GM12878 (cell line): ENCODE measurements around the gene KDM3B. TPM values are rescaled to one million over a fixed set of nuclear protein-coding genes. Genes with fewer than 3 reads are reported as not detected.

ENCODE experiments used
- ATAC-seq: fragments of 200-7000 bp; cut with Tn5 transposase; 3 replicates; pipeline ENCODE4 v1.9.1; 2020; ENCODE audit warnings: mild to moderate bottlenecking, moderate library complexity
- BruUV-seq: library from RNA; stranded (reverse); fragments of 400-500 nt; replicated peaks from 2 replicates; lab custom pipeline; 2021; lab: Mats Ljungman, UMichigan
- CTCF ChIA-PET: fragments of 300-600 bp; sonication (Branson Sonifier 250); formaldehyde crosslinking; extraction: SDS; loops from one replicate; lab custom pipeline; 2021; ENCODE audit warnings: inconsistent platforms; lab: Yijun Ruan, JAX
- POLR2A ChIA-PET: fragments of 350-600 bp; formaldehyde crosslinking; extraction: SDS; loops from one replicate; lab custom pipeline; 2021; ENCODE audit warnings: inconsistent platforms; lab: Charles Lee
- RAD21 ChIA-PET: fragments of 300-600 bp; sonication (Branson Sonifier 250); formaldehyde crosslinking; loops from one replicate; lab custom pipeline; 2023; ENCODE audit warnings: antibody characterized with exemption; ENCODE audit not compliant: unreplicated experiment; lab: Charles Lee
- SMC1A ChIA-PET: fragments of 300-600 bp; sonication (Branson Sonifier 250); formaldehyde crosslinking; loops from one replicate; lab custom pipeline; 2023; ENCODE audit not compliant: unreplicated experiment, uncharacterized antibody; lab: Charles Lee
- DNase-seq: peaks from one replicate; pipeline ENCODE4 v3.0.0-alpha.2; 2011; ENCODE audit warnings: low read depth, low spot score
- FAIRE-seq: peaks from 3 replicates; lab custom pipeline; 2011; peaks lifted over from hg19 to GRCh38; lab: Jason Lieb, UNC
- H2AFZ ChIP-seq: 2 replicates; pipeline ENCODE4 v1.6.0; 2011; ENCODE audit warnings: low read depth, low read length, control low read depth; ENCODE audit not compliant: control insufficient read depth
- H3K27ac ChIP-seq: 2 replicates; pipeline ENCODE4 v1.5.1; 2011; ENCODE audit warnings: control low read depth; ENCODE audit not compliant: control insufficient read depth, insufficient read depth
- H3K27me3 ChIP-seq, 2 experiments: replicated peaks in 1 of 2; 2 replicates each; pipeline versions ENCODE4 v1.6.0 to v1.6.1; 2011; ENCODE audit warnings: low read length in 1 of 2; ENCODE audit not compliant: control insufficient read depth in 2 of 2, insufficient read depth in 2 of 2
- H3K36me3 ChIP-seq, 2 experiments: 2 replicates each; pipeline ENCODE4 v1.5.1; 2011; ENCODE audit warnings: low read length in 1 of 2; ENCODE audit not compliant: control insufficient read depth in 2 of 2, insufficient read depth in 2 of 2
- H3K4me1 ChIP-seq: 2 replicates; pipeline ENCODE4 v1.6.1; 2011; ENCODE audit warnings: mild to moderate bottlenecking, low read length, moderate library complexity, mixed read lengths; ENCODE audit not compliant: control insufficient read depth, insufficient read depth
- H3K4me2 ChIP-seq: 2 replicates; pipeline ENCODE4 v1.6.0; 2011; ENCODE audit warnings: control low read depth; ENCODE audit not compliant: control insufficient read depth, insufficient read depth
- H3K4me3 ChIP-seq: fragments of 200-600 bp; sonication (generic); 2 replicates; pipeline ENCODE4 v1.5.1; 2016
- H3K79me2 ChIP-seq: 2 replicates; pipeline ENCODE4 v1.6.0; 2011; ENCODE audit warnings: low read length; ENCODE audit not compliant: control insufficient read depth, insufficient read depth
- H3K9ac ChIP-seq: 2 replicates; pipeline ENCODE4 v1.8.0; 2011; ENCODE audit warnings: low read length, control low read depth, mixed read lengths; ENCODE audit not compliant: control insufficient read depth, insufficient read depth
- H3K9me3 ChIP-seq: replicated peaks from 3 replicates; pipeline ENCODE4 v1.5.1; 2011; ENCODE audit warnings: mild to moderate bottlenecking, low read length; ENCODE audit not compliant: control insufficient read depth, insufficient read depth
- H4K20me1 ChIP-seq: 2 replicates; pipeline ENCODE4 v1.6.0; 2011; ENCODE audit not compliant: control insufficient read depth, insufficient read depth
- ASH2L ChIP-seq: fragments of 300-600, 200-600 bp; sonication (generic); IDR thresholded peaks from 2 replicates; pipeline ENCODE4 v1.6.1; 2017; ENCODE audit warnings: low read depth, mild to moderate bottlenecking, borderline replicate concordance
- ATF2 ChIP-seq: IDR thresholded peaks from 2 replicates; pipeline ENCODE4 v1.6.1; 2012; ENCODE audit warnings: low read length, inconsistent platforms
- CREB1 ChIP-seq: IDR thresholded peaks from 2 replicates; pipeline ENCODE4 v1.6.1; 2012; ENCODE audit warnings: low read depth, mild to moderate bottlenecking, inconsistent platforms
- CREM ChIP-seq: IDR thresholded peaks from 2 replicates; pipeline ENCODE4 v1.6.1; 2014; ENCODE audit warnings: antibody characterized with exemption, low read depth
- HCFC1 ChIP-seq: fragments of 150-350 bp; IDR thresholded peaks from 2 replicates; pipeline ENCODE4 v1.6.1; 2014; ENCODE audit warnings: low read length
- JUND ChIP-seq: IDR thresholded peaks from 2 replicates; pipeline ENCODE4 v1.6.1; 2012; ENCODE audit warnings: low read depth, mild to moderate bottlenecking, low read length, improper control_type of control experiment, moderate library complexity
- LARP7 ChIP-seq: fragments of 450-650 bp; IDR thresholded peaks from 2 replicates; pipeline ENCODE4 v1.6.1; 2017; ENCODE audit warnings: mild to moderate bottlenecking
- MXI1 ChIP-seq: fragments of 150-350 bp; IDR thresholded peaks from 2 replicates; pipeline ENCODE4 v1.6.1; 2011; ENCODE audit warnings: low read depth, mild to moderate bottlenecking, inconsistent platforms, low read length, improper control_type of control experiment
- NR2C1 ChIP-seq: fragments of 450-650 bp; IDR thresholded peaks from 2 replicates; pipeline ENCODE4 v1.6.1; 2017; ENCODE audit warnings: antibody characterized with exemption, mild to moderate bottlenecking, moderate library complexity
- SMAD5 ChIP-seq: IDR thresholded peaks from 2 replicates; pipeline ENCODE4 v1.6.1; 2016; ENCODE audit warnings: antibody characterized with exemption, low read depth
- SMARCA5 ChIP-seq: fragments of 450-650 bp; IDR thresholded peaks from 2 replicates; pipeline ENCODE4 v1.6.1; 2017; ENCODE audit warnings: mild to moderate bottlenecking
- USF2 ChIP-seq: IDR thresholded peaks from 2 replicates; pipeline ENCODE4 v1.6.1; 2011; ENCODE audit warnings: low read depth, low read length, improper control_type of control experiment, borderline replicate concordance
- ZNF217 ChIP-seq: fragments of 450-650 bp; IDR thresholded peaks from 2 replicates; pipeline ENCODE4 v1.6.1; 2017; ENCODE audit warnings: antibody characterized with exemption, mild to moderate bottlenecking
- WGBS: methylation state at CpG from one replicate; pipeline ENCODE4 v1.1.6; 2016; ENCODE audit warnings: low lambda C conversion rate; ENCODE audit not compliant: insufficient replicate concordance, insufficient coverage; ENCODE audit errors: missing lambda C conversion rate; 5-methylcytosine and 5-hydroxymethylcytosine counted together
- in situ Hi-C: fragments of 300-500 bp; cut with MboI; formaldehyde crosslinking; loops from 9 replicates; pipeline ENCODE4 v1.14.3; 2018; ENCODE audit warnings: mixed read lengths
- intact Hi-C: fragments of 100-400 bp; cut with micrococcal nuclease; formaldehyde crosslinking; loops from one replicate; pipeline ENCODE4 v1.14.2; 2022; ENCODE audit not compliant: unreplicated experiment
- polyA plus RNA-seq, 11 experiments: library from polyadenylated mRNA; depleted of rRNA in 4 of 11; unstranded in 6 of 11; stranded (reverse) in 5 of 11; fragments of >200 nt; fragmentation: Nextera tagmentation in 4 of 11; fragmentation: Illumina TruSeq in 1 of 11; extraction: Ambion mirVana in 4 of 11; extraction: Trizol in 1 of 11; gene quantifications; 1 replicate in 1 of 11; 2 replicates in 10 of 11; pipeline versions ENCODE4 v1.2.1 to v1.2.3, GENCODE V29; 2011 to 2016; ENCODE audit warnings: inconsistent platforms in 2 of 11, missing spikeins in 2 of 11, low read depth in 1 of 11
- total RNA-seq, 4 experiments: library from RNA; depleted of rRNA in 3 of 4; stranded (reverse); fragments of >200 nt in 3 of 4; fragmentation: Illumina TruSeq in 1 of 4; extraction: Trizol in 1 of 4; gene quantifications; 2 replicates each; pipeline versions ENCODE4 v1.2.1 to v1.2.3, GENCODE V29; 2013 to 2021
- TF ChIP-seq, protein P1 (sequence below): IDR thresholded peaks from 2 replicates; pipeline ENCODE4 v1.6.1; 2012; ENCODE audit warnings: low read depth, low read length, improper control_type of control experiment

The KDM3B gene
- total and polyA plus RNA-seq, 10 of the 15 experiments (the other 5 are each of a cell fraction or from before 2014, with no cell fraction given), result 8.5 to 45.7 (median 29.0) TPM

GRCh38 chr5:138385660-138386059 is 33.2 kb downstream of the KDM3B start:
- POLR2A ChIA-PET, result no interaction called here
- SMC1A ChIA-PET, result interaction anchor here (0.6 kb wide), 1 partner anchor 537 kb away, joined by 3 read pairs; no protein-coding TSS in a partner anchor
- no peak for DNase-seq
- CTCF ChIA-PET, result interaction anchor here (1.2 kb wide), 1 partner anchor 33 kb away, joined by 4 read pairs; the partner anchor contains the start of gene KDM3B
- Histone ChIP-seq H3K36me3 (peaks cover 6 to 26% of the 10 kb centered on the region in 2 experiments), H3K79me2 (no peaks in the 10 kb centered on the region), H3K4me1 (no peaks in the 10 kb centered on the region)
- TF ChIP-seq ZNF217 (no peak), SMAD5 (no peak), NR2C1 (no peak), SMARCA5 (no peak), CREM (no peak), ASH2L (no peak), USF2 (no peak), CREB1 (no peak), MXI1 (no peak), JUND (no peak), HCFC1 (no peak), ATF2 (no peak), LARP7 (no peak)
- TF ChIP-seq, protein P1, sequence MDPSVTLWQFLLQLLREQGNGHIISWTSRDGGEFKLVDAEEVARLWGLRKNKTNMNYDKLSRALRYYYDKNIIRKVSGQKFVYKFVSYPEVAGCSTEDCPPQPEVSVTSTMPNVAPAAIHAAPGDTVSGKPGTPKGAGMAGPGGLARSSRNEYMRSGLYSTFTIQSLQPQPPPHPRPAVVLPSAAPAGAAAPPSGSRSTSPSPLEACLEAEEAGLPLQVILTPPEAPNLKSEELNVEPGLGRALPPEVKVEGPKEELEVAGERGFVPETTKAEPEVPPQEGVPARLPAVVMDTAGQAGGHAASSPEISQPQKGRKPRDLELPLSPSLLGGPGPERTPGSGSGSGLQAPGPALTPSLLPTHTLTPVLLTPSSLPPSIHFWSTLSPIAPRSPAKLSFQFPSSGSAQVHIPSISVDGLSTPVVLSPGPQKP, result no peak
- TF ChIP-seq, all 136 proteins: peak for 0
- no TSS peak for BruUV-seq
- Histone ChIP-seq H3K9ac (no peak overlapping the region), H4K20me1 (no peaks in the 10 kb centered on the region), H3K27ac (no peak overlapping the region), H3K9me3 (no peaks in the 10 kb centered on the region), H3K4me3 (no peak overlapping the region), H3K4me2 (no peak overlapping the region), H3K27me3 (no peaks in the 10 kb centered on the region), H2AFZ (no peak overlapping the region)
- FAIRE-seq, result no peak
- in situ Hi-C loops, result no loop called here
- no peak for ATAC-seq
- intact Hi-C loops, result no loop called here
- WGBS, result 100% methylated on average over 1 of the region's 1 CpG
- RAD21 ChIA-PET, result no interaction called here
